HG03469 (cell line): ENCODE results near the gene SH3RF3.

Source experiments
- ATAC-seq: cut with Tn5 transposase; IDR thresholded peaks from one replicate; pipeline ENCODE4 v1.9.1; 2021; ENCODE audit warnings: mild to moderate bottlenecking, moderate library complexity, moderate number of reproducible peaks; ENCODE audit not compliant: unreplicated experiment

The SH3RF3 gene

GRCh38 chr2:109233643-109234042 lies 104.6 kb downstream of the SH3RF3 start:
- ATAC-seq, result no peak

GRCh38 chr2:109234355-109234754 lies 105.3 kb downstream of the SH3RF3 start:
- ATAC-seq, result no peak

GRCh38 chr2:109236147-109236546 lies 107.1 kb downstream of the SH3RF3 start:
- ATAC-seq, result no peak

- no peak for ATAC-seq
Measured at GRCh38 chr2:109237792-109238191, 108.8 kb downstream of the SH3RF3 start.

- peak; percentile 74 for ATAC-seq
Measured at GRCh38 chr2:109238580-109238979, 109.6 kb downstream of the SH3RF3 start.

- no peak for ATAC-seq
Measured at GRCh38 chr2:109239720-109240119, 110.7 kb downstream of the SH3RF3 start.

- ATAC-seq, result no peak
Measured at GRCh38 chr2:109242210-109242653, 113.2 kb downstream of the SH3RF3 start.

- ATAC-seq, result no peak
Measured at GRCh38 chr2:109242654-109243331, 113.8 kb downstream of the SH3RF3 start.

GRCh38 chr2:109243526-109244303 lies 114.7 kb downstream of the SH3RF3 start:
- no peak for ATAC-seq

- ATAC-seq, result no peak
Measured at GRCh38 chr2:109244304-109244582, 115.2 kb downstream of the SH3RF3 start.

GRCh38 chr2:109244750-109245382 lies 115.9 kb downstream of the SH3RF3 start:
- no peak for ATAC-seq

- no peak for ATAC-seq
Measured at GRCh38 chr2:109246176-109246575, 117.2 kb downstream of the SH3RF3 start.

GRCh38 chr2:109246616-109247015 lies 117.6 kb downstream of the SH3RF3 start:
- ATAC-seq, result no peak

- no peak for ATAC-seq
Measured at GRCh38 chr2:109247340-109247739, 118.3 kb downstream of the SH3RF3 start.

- ATAC-seq, result no peak
Measured at GRCh38 chr2:109247812-109248211, 118.8 kb downstream of the SH3RF3 start.

GRCh38 chr2:109248590-109248989 lies 119.6 kb downstream of the SH3RF3 start:
- ATAC-seq, result no peak

- no peak for ATAC-seq
Measured at GRCh38 chr2:109253217-109253616, 124.2 kb downstream of the SH3RF3 start.

- ATAC-seq, result peak; percentile 74
Measured at GRCh38 chr2:109254174-109254904, 125.3 kb downstream of the SH3RF3 start.

GRCh38 chr2:109255654-109256053 lies 126.6 kb downstream of the SH3RF3 start:
- ATAC-seq, result no peak

GRCh38 chr2:109256111-109256510 lies 127.1 kb downstream of the SH3RF3 start:
- no peak for ATAC-seq

GRCh38 chr2:109256921-109257320 lies 127.9 kb downstream of the SH3RF3 start:
- no peak for ATAC-seq
